GM21576 (cell line): ENCODE measurements around the gene EHBP1L1.
"Not testable (repeated sequence)": the region's sequence is repeated elsewhere in the genome, so short reads cannot be mapped to it uniquely, and the experiment has no call there.

Source experiments
- ATAC-seq: cut with Tn5 transposase; IDR thresholded peaks from one replicate; pipeline ENCODE4 v1.9.1; 2021; ENCODE audit warnings: mild to moderate bottlenecking, moderate library complexity; ENCODE audit not compliant: unreplicated experiment

Gene EHBP1L1

DNA sequence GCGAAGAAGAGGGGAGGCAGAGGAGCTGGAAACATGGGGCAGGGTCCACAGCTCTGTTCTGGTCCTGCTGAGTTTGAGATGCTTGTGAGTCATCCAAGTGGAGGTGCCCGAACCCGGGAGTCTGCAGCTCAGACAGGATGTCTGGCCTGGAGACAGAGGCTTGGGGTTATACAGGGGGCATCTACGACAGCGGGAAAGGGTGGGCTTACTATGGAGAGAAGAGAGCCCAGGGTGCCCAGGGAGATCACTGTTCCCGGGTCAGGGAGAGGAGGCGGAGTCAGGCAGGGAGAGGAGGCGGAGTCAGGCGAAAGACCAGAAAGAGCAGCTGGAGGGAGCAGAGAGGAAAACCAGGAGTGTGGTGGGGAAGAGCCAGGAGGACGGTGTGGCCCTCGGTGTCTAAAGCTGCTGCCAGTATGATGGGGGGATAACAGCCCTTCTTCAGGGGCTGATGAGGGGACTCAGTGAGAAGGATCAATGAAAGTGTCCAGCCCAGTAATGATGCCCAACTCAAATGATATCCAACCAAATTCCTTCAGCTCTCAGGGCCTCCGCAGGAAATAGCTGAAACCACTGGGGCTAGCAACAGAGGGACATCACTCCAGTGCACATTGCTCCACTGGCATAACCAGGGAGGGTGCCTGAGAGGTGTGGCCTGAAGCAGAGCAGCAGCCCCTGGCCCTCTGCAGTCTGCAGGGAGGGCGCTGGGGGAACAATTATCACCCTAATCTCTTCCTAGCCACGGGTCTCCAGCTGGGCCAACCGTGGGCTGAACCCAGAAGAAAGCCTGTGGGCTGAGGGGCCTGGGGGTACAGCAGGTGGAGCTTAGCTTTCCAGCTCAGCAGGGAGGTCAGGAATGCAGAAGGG, 15.1 kb upstream of the EHBP1L1 start:
- no peak for ATAC-seq

- ATAC-seq: no peak
Measured at GRCh38 chr11:65562020-65562419, 13.8 kb upstream of the EHBP1L1 start.

- no peak for ATAC-seq
Measured at GRCh38 chr11:65562788-65563187, 13.1 kb upstream of the EHBP1L1 start.

GRCh38 chr11:65563601-65564000, 12.3 kb upstream of the EHBP1L1 start:
- no peak for ATAC-seq

DNA sequence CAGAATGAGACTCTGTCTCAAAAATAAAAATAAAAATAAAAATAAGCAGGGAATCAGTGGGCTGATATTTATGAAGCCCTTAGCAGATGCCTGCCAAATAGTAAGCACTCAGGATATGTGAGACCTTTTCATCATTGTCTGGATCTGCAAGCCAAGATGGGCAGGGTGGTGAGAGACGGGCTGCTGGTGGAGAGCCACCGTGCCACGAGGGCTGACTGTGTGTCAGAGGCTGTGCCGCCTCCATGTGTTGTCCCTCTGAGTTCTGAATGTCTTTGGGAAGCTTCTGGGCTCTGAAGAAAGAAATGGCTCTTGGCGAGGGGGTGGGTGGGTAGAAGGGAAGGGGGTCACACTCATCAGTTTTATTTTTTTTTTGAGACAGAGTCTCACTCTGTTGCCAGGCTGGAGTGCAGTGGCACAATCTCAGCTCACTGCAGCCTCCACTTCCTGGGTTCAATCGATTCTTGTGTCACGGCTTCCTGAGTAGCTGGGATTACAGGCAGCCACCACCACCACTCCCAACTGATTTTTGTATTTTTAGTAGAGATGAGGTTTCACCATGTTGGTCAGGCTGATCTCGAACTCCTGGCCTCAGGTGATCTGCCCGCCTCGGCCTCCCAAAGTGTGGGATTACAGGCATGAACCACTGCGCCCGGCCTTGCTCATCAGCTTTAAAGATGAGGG, 10.8 kb upstream of the EHBP1L1 start:
- ATAC-seq: not testable (repeated sequence)

DNA sequence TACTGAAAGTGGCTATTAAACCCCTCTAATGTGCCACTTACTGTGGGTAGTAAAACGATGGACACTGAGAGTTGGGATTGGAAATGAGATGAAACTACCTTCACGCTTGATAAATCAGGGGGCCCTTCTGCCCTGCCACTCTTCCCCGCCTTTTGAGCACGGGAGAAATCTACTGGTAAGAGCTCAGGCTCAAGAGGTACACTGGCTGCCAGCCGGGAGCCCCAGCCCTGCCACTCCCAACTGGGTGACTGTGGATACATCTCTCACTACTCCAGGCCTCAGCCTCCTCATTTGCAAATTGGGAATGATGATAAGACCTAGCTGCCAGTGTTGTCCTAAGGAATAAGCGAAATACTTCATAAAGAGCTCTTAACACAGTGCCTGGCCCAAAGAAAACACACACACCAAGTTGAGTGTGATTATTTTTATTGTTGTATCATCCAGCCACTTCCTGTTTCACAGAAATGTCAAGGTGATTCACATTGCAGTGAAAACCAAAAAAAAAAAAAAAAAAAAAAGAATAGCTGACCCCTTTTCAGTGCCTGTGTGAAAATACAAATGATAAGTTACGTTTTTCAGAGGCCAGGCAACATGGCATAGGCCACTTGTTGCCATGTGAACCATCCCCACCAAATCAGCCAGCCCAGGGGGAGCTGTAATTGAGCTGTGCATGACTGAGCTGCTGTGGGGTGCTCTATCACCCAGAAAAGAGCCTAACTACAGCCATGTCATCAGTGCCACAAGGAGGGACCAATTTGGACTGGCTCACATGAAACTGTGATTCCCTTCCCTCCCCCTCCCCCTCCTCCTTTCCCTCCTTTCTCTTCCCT, 10.0 kb upstream of the EHBP1L1 start:
- no peak for ATAC-seq

DNA sequence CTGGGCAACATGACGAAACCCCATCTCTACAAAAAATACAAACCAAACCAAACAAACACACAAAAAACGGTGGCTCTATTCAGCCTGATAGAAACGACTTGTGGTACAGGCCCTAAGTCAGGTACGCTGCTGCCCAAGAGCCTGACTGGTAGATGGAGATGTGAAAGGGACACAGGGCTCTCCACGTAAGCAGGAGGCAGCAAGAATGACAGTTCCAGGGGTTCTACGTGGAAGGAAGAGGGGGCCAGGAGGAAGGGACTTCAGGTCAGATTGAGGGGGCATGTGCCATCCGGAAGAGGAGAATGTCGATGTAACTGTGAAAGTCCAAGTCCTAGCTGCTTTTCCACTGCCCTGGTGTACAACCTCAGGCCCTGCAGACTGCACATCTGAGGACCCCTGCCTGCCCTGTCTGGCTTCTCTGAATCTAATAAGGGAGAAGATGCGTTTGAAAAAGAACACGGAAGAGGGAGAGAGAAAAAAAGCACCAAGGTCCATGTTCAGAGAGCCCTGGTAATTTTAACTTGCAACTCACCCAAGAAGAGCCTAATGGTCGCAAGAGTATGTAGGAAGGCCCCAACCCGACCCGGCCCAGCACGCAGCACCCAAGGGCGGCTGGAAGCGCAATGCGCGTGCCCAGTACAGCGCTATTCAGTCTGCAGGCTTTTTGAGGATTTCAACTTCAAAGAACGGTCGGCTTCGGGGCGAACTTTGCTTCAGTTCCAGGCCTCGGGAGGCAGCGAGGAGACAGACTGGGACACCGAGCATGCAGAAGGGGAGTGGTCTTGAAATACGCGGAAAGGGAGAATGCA, 6.5 kb upstream of the EHBP1L1 start:
- no peak for ATAC-seq

GRCh38 chr11:65569973-65570918, 5.6 kb upstream of the EHBP1L1 start, which contains the start of gene ZNRD2:
TSS of gene ZNRD2 (plus strand) at chr11:65570477. CDS start at chr11:65570492, 15 bp downstream.
- ATAC-seq: peak; percentile 53

- ATAC-seq: no peak
Measured at GRCh38 chr11:65571420-65571819, 4.4 kb upstream of the EHBP1L1 start.

GRCh38 chr11:65571940-65572339, 3.9 kb upstream of the EHBP1L1 start:
- ATAC-seq: no peak

GRCh38 chr11:65572356-65573051, 3.3 kb upstream of the EHBP1L1 start, which contains the start of gene FAM89B:
TSS of gene FAM89B (plus strand) at chr11:65572538. CDS start at chr11:65572670, 132 bp downstream.
- no peak for ATAC-seq

GRCh38 chr11:65573391-65574079, 2.3 kb upstream of the EHBP1L1 start:
- no peak for ATAC-seq

DNA sequence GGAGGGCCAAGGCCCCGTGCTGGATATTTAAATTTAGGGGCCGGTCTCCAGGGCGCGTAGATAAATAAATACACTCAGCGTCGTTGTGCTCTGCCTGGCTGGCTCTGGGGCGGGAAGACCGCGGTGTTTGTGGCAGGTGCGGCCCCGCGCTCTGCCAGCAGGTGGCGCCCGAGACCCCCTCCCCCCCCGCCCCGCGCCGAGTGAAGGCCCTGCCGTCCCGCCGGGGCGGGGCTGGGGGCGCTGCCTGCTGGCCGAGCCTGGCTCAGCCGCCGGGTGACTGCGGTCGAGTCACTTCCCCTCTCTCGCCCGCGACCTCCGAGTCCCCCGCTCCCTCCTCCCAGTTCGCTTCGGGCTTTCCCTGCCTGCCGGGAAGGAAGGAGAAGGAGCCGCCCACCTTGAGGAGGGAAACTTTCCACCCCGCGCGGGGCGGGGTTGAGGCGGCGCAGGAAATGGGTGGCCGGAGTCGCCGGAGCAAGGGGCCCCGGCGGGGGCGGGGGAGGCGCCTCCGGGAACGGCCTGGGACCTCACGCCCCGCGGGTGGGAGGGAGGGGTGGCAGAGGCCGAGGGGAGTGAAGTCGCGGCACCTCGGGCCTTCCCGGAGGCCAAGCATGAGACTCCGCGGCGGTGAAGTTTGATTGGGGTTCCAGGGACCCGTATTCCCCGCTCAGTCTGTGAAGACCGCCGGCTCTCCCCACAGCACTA, 1.6 kb upstream of the EHBP1L1 start:
- ATAC-seq: peak; percentile 29

DNA sequence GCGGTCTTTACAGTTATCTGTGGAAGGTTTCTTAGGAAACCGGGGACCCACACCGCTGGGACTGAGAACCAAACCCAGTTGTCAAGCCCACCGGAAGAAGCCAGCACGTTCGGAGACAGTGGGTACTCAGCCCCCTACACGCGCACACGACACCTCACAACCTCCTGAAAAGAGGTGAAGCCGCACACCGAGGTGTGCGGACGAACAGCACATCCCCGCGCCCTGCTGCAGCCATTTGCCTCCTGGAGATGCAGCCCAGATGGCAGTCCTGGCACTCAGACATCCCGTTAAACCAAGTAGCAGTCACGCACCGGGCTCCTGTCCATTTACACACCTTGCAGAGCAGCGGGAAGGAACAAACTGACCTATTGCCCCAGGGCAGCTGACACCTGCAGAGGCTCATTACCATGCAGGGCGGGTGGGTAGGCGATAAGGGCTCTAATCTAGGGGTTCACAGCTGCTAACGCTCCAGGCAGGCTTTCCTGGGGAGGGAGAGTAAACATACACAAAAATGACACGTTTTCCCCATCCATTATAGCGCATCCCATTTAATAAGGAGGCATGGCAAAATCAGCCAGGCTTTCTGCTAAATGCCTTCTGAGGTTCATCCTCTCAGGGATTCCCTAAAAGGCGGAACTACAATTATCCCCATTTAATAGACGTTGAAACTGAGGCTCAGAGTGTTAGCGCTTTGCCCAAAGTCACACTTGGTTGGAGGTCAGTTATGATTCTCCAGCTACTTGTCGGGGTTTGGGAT, 864 bp upstream of the EHBP1L1 start:
- no peak for ATAC-seq

DNA sequence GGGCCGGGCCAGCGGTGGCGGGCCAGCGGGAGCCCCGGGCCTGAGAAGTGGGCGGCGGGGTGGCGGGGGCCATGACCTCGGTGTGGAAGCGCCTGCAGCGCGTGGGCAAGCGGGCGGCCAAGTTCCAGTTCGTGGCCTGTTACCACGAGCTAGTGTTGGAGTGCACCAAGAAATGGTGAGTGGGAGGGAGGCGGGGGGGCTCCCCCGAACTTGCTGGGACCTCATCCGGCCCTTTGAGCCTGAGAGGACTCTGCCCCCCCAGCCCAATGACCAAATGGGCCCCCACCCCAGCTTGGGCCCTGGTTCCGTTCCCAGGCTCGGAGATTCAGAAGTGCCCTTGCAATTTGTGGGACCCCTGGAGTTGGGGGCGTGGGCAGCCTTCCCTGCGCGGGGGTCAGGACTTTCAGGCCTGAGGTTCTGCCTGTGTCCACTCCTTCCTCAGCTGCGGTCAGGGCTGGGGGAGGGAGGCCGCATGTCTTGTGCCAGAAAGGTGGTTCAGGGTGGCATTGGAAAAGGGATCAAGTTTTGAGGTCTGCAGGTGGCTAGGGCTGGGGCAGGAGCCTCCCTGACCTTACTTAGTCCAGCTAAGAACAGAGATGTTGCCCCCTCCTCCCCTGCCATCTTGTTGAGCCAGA, 496 bp downstream of the EHBP1L1 start:
- no peak for ATAC-seq
